GM19025 (cell line): Measurements from ENCODE around the gene AGFG1.
"Not testable (repeated sequence)": the region's sequence is repeated elsewhere in the genome, so short reads cannot be mapped to it uniquely, and the experiment has no call there.

Experiments used
- ATAC-seq: cut with Tn5 transposase; IDR thresholded peaks from one replicate; pipeline ENCODE4 v1.9.1; 2021; ENCODE audit warnings: mild to moderate bottlenecking, low read depth, moderate library complexity; ENCODE audit not compliant: unreplicated experiment

Gene AGFG1

DNA sequence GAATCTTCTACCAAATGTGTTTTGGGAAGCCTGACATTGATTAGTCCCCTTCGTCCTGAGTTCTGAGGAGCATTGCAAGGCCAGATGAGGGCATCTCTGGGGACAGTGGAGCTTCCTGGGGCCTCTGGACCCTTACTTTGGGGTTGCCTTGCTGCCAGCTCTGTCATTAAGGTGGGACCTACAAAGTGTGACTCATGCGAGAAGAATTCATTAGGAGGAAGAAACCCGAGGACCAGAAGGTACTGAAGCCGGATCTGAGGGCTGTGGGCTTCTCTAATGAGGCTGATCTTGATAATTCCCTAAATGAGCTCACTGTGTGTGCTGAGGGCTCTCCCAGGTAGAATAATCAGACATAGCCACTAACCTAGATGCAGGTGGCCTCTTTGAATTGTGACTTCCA, 126.0 kb downstream of the AGFG1 start:
- no peak for ATAC-seq

DNA sequence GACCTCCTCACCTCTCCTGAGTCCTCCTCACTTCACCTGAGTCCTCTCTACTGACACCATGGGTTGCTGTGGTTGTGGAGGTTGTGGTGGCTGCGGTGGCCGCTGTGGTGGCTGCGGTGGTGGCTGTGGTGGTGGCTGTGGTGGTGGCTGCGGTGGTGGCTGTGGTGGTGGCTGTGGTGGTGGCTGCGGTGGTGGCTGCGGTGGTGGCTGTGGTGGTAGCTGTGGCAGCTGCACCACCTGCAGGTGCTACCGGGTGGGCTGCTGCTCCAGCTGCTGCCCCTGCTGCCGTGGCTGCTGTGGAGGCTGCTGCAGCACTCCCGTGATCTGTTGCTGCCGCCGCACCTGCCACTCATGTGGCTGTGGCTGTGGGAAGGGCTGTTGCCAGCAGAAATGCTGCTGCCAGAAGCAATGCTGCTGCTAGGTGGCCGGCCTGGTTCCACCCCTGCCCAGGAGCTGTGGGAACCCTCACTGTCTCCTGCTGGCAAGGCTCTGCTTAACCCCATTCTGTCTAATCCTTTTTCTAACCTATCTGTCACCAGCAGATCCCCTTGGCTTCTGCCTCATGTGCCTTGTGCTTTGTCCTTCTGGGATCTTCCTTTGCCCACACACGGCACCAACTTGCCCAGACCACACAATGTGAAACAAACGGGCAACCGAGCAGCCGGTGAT, 127.0 kb downstream of the AGFG1 start, which contains the start of gene SCYGR2:
Gene SCYGR2 (plus strand): TSS at position 59 of the 669 bp plus-strand sequence. CDS start 0 bp downstream, at position 59.
- not testable (repeated sequence) for ATAC-seq

DNA sequence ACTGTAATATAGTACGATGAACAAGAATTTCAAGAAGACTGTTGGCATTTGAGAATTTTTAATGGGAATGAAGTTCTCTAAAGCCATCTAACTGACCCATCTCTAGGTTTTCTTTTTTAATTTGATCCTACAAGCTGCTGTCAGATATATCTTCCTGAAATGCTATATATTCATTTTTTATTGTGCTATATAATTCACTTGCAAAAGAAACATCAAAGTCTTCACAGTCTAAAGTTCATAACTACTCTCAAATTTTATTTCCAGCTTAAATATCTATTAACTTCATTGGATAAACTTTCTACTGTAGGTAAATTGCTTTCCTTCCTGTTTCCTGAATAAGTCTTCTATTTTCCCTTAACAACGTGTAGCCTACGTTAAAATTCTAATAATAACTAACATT, 130.4 kb downstream of the AGFG1 start:
- ATAC-seq = no peak

DNA sequence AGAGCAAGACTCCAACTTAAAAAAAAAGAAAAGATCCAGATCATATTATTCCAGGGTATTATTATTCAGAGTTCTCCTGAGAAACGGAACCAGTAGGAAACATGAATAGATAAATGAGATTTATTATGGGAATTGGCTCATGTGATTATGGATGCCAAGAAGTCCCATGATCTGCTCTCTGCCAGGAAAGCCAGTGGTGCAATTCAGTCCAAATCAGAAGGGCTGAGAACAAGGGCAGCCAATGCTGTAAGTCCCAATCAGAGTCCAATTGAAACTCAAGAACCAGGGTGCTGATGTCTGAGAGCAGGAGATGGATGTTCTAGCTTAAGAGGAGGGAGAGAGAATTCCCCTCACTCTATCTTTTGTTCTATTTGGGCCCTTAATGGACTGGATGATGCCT, 134.5 kb downstream of the AGFG1 start:
- ATAC-seq = no peak

DNA sequence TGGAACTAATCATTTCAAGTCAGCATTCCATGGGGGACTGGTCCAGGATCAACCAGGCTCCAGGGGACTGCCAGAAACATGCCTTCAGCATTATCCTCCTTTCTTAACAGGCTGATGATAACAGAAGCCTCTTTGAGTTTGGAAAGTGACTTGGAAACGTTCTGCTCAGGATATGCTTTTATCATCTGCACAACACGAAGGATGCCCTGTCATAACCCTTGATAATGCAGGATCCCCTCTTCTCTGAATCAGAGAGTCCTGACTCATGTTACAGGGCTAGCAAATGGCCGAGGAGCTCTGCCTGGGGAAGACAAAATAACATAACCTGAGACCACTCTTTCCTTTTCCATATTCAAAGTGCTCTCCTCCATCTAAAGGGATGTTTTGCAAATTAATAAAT, 136.0 kb downstream of the AGFG1 start:
- no peak for ATAC-seq

DNA sequence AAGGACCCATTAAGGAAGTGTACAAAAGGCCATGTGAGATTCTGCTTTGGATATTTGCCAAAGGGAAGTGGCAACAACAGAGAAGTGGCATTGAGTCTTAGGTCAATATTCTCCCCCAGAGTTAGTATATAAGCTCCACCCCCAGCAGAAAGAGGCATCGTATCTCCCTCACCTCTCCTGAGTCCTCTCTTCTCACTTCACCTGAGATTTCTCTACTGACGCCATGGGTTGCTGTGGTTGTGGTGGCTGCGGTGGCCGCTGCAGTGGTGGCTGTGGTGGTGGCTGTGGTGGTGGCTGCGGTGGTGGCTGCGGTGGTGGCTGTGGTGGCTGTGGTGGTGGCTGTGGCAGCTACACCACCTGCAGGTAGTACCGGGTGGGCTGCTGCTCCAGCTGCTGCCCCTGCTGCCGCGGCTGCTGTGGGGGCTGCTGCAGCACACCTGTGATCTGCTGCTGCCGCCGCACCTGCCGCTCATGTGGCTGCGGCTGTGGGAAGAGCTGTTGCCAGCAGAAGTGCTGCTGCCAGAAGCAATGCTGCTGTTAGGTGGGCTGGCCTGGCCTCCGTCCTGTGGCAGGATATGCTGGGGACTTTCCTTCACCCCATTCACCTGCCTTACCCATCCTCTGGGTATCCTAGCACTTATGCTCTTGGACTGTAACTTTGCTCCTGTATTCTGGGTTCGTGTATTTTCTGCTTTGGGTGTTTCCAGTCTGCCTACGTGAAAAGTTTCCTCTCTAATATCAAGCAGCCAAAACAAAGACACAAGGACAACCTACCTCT, 136.8 kb downstream of the AGFG1 start:
- no peak for ATAC-seq

DNA sequence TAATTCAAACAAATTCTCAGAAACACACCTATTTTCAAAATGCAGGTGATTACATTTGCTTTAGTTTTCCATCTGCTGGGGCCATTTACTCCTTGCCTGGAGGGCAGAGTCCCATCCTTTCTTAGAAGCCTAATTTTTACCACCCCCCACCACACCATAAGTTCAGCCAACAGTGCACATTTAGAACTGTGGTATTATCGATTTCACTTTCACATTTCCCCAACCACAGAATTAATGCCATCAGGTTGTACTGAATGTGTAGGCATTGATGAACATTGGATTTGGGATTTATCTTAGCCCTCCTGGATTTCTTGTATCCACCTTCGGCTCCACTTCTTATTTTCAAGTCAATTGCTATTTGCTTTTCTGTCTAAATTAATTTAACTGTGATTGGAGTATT, 138.2 kb downstream of the AGFG1 start:
- no peak for ATAC-seq
